ENCODE data around the gene CD244.

DNA sequence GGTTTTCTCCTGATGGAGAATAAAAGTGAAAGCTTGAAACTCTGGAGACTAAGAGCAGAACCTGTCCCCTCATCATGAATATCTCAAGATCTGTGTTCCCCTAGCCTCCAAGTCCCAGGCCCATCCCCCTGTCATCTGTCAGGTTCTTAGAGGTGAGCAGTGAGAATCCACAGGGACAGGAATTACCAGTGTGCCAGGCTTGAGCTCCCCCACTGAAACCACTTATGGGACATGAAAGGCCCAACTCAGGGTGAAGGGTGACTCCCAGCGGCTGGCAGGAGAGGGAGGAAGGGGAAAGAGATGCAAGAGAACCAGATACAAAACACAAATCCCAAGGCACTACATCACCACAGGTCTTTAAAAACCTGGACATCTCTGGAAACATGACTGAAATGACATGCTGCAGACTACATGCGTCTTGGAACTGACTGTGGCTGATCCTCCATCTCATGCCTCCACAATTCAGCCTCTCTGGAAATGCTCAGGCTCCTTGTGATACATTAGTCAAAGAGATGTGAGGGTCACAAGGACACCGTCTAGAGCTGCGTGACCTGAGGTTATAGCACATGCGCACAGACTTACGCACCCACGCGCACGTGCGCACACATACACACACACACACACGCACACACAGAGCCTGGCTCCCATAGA lies 73.5 kb downstream of the CD244 start:
- TF ChIP-seq E2F6 (IDR thresholded peaks at IDR 0.05; ENCODE audit: borderline replicate concordance, low read depth) (no peak), CEBPB (IDR thresholded peaks at IDR 0.05) (no peak), POLR2AphosphoS2 (conservative IDR thresholded peaks at IDR 0.05; ENCODE audit: low read length) (no peak), ZC3H11A (IDR thresholded peaks at IDR 0.05) (no peak), POLR2A (IDR thresholded peaks at IDR 0.05; ENCODE audit: low read length) (no peak), MAX (IDR thresholded peaks at IDR 0.05) (no peak), RFX5 (IDR thresholded peaks at IDR 0.05) (no peak), RNF2 (IDR thresholded peaks at IDR 0.05; ENCODE audit: borderline replicate concordance, low read depth) (no peak), MYC (IDR thresholded peaks at IDR 0.05; ENCODE audit: borderline replicate concordance, low read length) (no peak), MAFK (IDR thresholded peaks at IDR 0.05; ENCODE audit: partially characterized antibody) (no peak)
- TF ChIP-seq, protein P1, sequence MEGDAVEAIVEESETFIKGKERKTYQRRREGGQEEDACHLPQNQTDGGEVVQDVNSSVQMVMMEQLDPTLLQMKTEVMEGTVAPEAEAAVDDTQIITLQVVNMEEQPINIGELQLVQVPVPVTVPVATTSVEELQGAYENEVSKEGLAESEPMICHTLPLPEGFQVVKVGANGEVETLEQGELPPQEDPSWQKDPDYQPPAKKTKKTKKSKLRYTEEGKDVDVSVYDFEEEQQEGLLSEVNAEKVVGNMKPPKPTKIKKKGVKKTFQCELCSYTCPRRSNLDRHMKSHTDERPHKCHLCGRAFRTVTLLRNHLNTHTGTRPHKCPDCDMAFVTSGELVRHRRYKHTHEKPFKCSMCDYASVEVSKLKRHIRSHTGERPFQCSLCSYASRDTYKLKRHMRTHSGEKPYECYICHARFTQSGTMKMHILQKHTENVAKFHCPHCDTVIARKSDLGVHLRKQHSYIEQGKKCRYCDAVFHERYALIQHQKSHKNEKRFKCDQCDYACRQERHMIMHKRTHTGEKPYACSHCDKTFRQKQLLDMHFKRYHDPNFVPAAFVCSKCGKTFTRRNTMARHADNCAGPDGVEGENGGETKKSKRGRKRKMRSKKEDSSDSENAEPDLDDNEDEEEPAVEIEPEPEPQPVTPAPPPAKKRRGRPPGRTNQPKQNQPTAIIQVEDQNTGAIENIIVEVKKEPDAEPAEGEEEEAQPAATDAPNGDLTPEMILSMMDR (IDR thresholded peaks at IDR 0.05), result no peak
